Measurements from ENCODE around the gene CADM4. TPM values are rescaled to one million over a fixed set of nuclear protein-coding genes. Genes with fewer than 3 reads are reported as not detected.

CADM4 gene
- total and polyA plus RNA-seq, 11 donors: 4.6 to 13.2 (median 8.7) TPM

GRCh38 chr19:43619262-43620060 is 20.2 kb downstream of the CADM4 start, which contains the start of gene ZNF428:
ZNF428 (minus strand) TSS chr19:43619629; CDS start chr19:43614304, 5,325 bp downstream.
- DNase-seq: peak; percentile 86 to 94 (median 91)
- peak in 1 of 2 donors; percentile 77 for TF ChIP-seq POLR2A (IDR thresholded peaks at IDR 0.05)
- peak in 2 of 12 donors; percentile 9 for TF ChIP-seq CTCF (IDR thresholded peaks at IDR 0.05)
- H3K27ac ChIP-seq: peak within 1 kb of the TSS; percentile 87 to 99 (median 96)
- intact Hi-C loops (cut with DNase I): loop anchor here in 2 of 10 donors (1.0 to 2.0 kb wide), 2 partner anchors 23 to 49 kb away; partner anchors contain the start of genes IRGQ (in 1 of the 2) and ZNF576 (in 1 of the 2)
- 0% methylated on average over 42 to 81 of the region's 81 CpGs for WGBS, 4 donors
- H3K36me3 ChIP-seq: no peaks in the 10 kb centered on the region
- peak; percentile 86 to 96 (median 94) for ATAC-seq
- H3K27me3 ChIP-seq: no peaks in the 10 kb centered on the region
- H3K4me3 ChIP-seq: peak within 1 kb of the TSS; percentile 48 to 98 (median 76)
- H3K4me1 ChIP-seq: peaks cover 0 to 23% (median 13%) of the 10 kb centered on the region in 12 donors
- no peaks in the 10 kb centered on the region for H3K9me3 ChIP-seq

GRCh38 chr19:43618921-43619261 is 20.8 kb downstream of the CADM4 start:
- intact Hi-C loops (cut with DNase I): loop anchor here in 2 of 10 donors (1.0 to 2.0 kb wide), 2 partner anchors 23 to 50 kb away; partner anchors contain the start of genes IRGQ (in 1 of the 2) and ZNF576 (in 1 of the 2)
- 0 to 2% (median 1%) methylated on average over 11 to 14 of the region's 14 CpGs for WGBS, 4 donors
- TF ChIP-seq CTCF (IDR thresholded peaks at IDR 0.05): no peak
- TF ChIP-seq POLR2A (IDR thresholded peaks at IDR 0.05): no peak
- peaks cover 0 to 23% (median 13%) of the 10 kb centered on the region in 12 donors for H3K4me1 ChIP-seq
- DNase-seq (peak in 1 of 5 donors; percentile 55), ATAC-seq (peak; percentile 21 to 51 (median 39))
- no peaks in the 10 kb centered on the region for H3K9me3 ChIP-seq
- H3K27ac ChIP-seq: peak overlapping the region; percentile 87 to 99 (median 96)
- no peaks in the 10 kb centered on the region for H3K27me3 ChIP-seq
- peak overlapping the region; percentile 48 to 98 (median 76) for H3K4me3 ChIP-seq
- peaks cover 0 to 4% (median 0%) of the 10 kb centered on the region in 9 donors for H3K36me3 ChIP-seq

- peaks cover 0 to 23% (median 16%) of the 10 kb centered on the region in 9 donors for H3K36me3 ChIP-seq
- ATAC-seq: no peak
- peaks cover 0 to 23% (median 13%) of the 10 kb centered on the region in 12 donors for H3K4me1 ChIP-seq
- no peaks in the 10 kb centered on the region for H3K27me3 ChIP-seq
- H3K4me3 ChIP-seq: no peak overlapping the region
- H3K9me3 ChIP-seq: no peaks in the 10 kb centered on the region
- TF ChIP-seq CTCF (IDR thresholded peaks at IDR 0.05) (no peak), POLR2A (IDR thresholded peaks at IDR 0.05) (no peak)
- no peak for DNase-seq
- 88 to 93% (median 91%) methylated on average over 6 of the region's 6 CpGs for WGBS, 4 donors
- H3K27ac ChIP-seq: no peak overlapping the region
- intact Hi-C loops (cut with DNase I): no loop called here
Measured at GRCh38 chr19:43616954-43617353, 22.7 kb downstream of the CADM4 start.

GRCh38 chr19:43616306-43616705 is 23.3 kb downstream of the CADM4 start:
- Histone ChIP-seq H3K4me3 (no peak overlapping the region), H3K27me3 (no peaks in the 10 kb centered on the region), H3K9me3 (no peaks in the 10 kb centered on the region), H3K27ac (no peak overlapping the region), H3K36me3 (peaks cover 0 to 30% (median 16%) of the 10 kb centered on the region in 9 donors), H3K4me1 (peaks cover 0 to 23% (median 13%) of the 10 kb centered on the region in 12 donors)
- no peak for TF ChIP-seq CTCF (IDR thresholded peaks at IDR 0.05)
- TF ChIP-seq POLR2A (IDR thresholded peaks at IDR 0.05): no peak
- intact Hi-C loops (cut with DNase I): no loop called here
- no peak for DNase-seq
- 33 to 62% (median 57%) methylated on average over 1 of the region's 1 CpG for WGBS, 4 donors
- ATAC-seq: no peak
